Medulla oblongata (tissue), 1 donor: Measurements from ENCODE around the gene ZNF174.

Source experiments
- DNase-seq: peaks from one replicate; pipeline ENCODE4 v3.0.0-alpha.2; 2015; ENCODE audit errors: extremely low spot score

Gene ZNF174

DNA sequence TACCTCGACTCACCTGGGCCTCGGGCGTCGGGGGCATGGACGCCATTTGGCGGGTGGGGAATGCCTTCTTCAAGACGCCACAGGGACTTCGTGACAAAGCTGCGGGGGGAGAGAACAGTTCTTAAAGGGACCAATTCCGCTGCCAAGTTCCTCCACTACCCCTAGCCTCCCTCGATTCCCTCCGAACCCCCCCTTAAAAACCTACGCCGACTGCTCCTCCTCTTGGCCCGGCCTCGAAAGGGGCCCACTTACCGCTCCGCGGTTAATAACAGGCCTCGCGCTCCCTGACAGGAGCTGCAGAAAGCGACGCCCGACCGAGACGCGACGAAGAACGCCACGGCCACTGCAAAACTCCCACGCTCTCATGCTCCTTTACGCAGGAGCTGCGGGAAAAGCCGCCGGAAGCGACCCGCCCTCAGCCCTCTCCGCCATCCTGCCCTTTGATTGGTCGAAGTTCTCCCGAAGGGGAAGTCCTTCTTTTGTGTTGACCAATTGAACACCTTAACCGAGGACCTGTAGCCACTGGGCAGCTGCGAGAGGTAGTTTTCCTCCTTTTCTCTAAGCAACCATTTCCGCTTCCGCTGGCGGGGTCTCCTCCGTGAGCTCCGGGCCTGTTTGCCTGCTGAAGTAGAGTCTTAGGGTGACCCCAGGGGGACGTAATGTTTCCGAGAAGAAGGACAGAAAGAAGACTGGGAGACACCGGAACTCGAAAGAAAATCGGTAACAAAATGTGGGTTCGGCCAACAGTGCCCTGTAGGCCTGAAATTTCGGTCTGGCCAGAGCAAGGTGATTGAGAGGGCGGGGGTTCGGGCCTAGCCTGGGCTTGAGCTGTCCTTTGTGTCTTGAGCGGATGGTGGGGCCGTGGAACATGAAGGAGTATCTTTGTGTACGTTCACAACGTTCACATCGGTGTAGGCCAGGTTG, 42.4 kb downstream of the ZNF174 start, which contains the start of the genes NAA60 and ZNF597:
TSS of gene NAA60 (plus strand) at position 573 of the 924 bp plus-strand sequence. CDS start 32,548 bp downstream, outside the sequence.
TSS of gene ZNF597 (minus strand) at position 397 of the 924 bp plus-strand sequence. CDS start at position 46, 351 bp downstream.
- DNase-seq, result peak; percentile 94

DNA sequence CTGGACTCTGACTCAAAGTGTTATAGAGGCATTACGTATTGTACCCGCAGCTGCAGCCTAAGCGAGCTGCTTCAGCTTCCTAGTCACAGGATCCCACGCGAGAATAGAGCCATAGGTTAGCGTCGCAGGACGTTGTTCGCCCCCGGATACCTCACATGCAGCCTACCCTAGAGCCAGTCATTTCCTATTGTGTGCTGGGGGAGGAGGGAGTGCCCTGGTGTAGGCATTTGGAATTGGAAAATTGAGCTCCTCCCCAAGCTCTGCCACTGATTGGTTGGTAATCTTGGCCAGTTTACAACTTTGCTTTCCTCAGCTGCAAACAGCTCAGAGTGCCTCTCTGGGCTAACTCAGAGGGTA, 43.0 kb downstream of the ZNF174 start:
- DNase-seq, result no peak

DNA sequence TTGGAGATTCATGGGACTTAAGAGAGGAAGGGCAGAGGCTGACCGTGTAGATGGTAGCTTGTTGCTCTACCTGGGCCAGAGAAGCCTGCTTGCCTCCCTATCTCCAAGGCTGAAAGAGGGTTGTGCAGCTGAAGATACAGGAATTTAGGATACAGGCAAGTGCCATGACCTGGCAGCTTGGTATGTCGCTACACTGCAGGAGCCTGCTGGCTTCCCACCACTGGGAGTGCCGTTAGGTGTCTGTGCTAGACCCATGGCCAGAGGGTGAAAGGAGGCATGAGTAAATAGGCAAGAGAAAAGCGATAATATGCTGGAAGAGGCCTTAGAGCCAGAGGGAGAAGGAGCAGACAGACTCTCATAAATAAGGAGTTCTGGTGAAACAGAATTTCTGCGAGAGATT, 53.1 kb downstream of the ZNF174 start:
- no peak for DNase-seq

DNA sequence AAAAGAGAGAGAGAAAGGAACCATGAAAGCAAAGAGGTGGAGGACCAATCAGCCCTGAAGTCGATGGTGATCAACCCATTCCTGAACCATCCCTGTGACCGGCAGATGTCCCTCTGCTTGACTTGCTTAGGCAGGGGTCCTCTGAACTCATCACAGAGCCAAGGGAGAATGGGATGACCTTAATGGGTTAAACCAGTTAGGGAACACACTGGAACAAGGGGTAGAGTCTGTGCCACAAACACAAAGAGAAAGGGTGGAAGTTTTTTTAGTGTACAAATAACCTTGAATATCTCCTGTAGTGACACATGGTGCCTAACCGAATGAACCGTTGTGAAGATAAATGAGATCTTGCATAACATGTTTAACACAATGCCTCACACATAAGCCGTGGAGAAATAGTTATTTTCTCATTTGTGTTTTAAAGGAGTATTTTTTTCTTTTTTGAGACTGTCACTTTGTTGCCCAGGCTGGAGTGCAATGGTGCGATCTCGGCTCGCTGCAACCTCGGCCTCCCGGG, 53.7 kb downstream of the ZNF174 start:
- DNase-seq, result no peak

DNA sequence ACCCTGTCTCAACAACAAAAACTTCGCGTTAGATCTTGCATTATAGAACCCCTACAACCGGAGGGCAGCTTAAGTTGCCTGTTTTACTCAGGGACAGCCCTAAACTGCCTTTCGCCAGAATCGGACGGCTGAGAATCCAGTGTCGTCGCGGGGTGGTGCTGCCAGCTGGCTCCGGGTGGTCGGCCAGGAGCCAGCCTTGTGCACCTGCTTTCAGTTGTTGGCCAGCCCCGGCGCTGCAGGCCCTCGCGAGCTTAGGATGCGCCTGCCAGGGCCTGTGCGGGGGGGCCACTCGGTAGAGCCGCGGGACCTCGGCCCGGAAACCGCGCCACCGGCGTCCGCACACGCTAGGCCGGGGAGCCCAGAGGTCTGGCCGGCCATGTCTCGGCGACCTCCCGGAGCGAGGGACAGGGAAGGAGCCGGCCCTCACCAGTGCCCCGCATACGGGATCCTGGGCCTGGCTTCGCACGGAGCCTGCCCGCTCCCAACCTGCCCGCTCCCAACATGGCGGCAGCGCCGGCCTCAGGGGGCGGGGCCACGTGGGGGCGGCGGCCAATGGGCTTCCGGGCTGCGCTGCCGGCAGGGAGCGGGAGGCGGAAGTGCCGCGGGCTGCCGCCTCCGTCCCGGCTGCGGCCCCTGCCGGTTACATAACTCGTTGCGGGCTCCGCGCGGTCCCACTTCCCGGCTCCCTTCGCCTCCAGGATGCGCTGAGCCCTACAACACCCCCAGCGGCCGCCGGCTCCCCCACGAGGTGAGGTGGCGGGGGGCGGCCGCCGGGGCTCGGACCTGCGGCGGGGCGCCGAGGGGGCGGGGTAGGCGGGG, 56.6 kb downstream of the ZNF174 start:
- DNase-seq, result peak; percentile 92

DNA sequence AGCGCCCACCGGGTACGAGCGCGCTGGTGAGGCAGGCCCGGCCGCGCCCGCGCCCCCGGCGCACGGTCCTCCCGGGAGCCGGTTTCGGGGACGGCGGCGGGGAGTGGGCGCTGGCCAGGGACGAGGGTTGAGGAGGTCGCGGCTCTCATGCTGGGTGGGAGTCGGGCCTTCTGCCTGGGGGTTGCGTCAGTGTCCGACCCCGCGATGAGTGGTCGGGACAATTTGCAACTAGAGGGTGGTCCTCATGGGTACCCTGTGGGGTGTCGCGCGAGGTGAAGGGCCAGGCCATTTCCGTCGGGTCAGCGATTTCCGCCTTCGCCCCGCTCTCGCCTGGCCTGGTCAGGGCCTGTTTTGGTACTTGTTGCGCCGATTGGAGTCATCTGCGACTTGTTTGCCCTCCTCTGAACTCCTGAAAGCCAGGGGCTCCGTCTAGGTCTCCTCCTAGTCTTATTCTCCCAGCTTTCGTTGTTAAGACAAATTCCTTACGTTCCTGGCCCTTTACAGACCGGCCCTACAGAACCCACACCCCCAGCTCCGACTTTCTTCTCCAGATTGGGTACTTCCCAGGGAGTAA, 57.4 kb downstream of the ZNF174 start:
- DNase-seq, result peak; percentile 32

DNA sequence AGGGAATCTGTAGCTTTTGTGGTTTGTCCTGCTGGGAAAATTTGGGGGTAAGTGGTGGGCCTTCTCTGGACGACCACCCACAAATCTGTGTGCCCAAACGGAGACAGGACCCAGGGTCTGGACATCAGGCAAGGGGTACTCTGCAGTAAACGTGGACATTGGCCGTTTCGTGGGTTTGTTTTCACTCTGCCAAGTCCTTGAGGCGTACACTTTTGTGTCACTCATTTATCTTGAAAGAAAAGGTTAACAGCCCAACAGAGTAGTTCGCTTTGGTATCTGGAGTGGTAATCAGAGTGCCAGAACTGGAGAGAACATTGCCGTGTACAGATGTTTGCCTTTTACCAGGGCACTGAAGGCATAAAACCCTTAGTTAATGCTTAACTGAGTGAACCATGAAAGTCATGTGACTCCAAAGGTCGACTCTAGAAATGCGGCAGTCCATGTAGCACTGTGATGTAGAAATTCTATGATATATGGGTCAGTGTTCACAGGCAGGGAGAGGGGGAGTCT, 57.9 kb downstream of the ZNF174 start:
- DNase-seq, result peak; percentile 32
